HG03378 (cell line): ENCODE measurements around the gene LDLRAD4.
A peak's percentile ranks its signal among the peaks of the same experiment; 100 is the strongest.

Experiments used
- ATAC-seq: cut with Tn5 transposase; IDR thresholded peaks from one replicate; pipeline ENCODE4 v1.9.1; 2021; ENCODE audit warnings: mild to moderate bottlenecking, moderate library complexity; ENCODE audit not compliant: unreplicated experiment

Gene LDLRAD4

GRCh38 chr18:13201292-13201691, 17.3 kb upstream of the LDLRAD4 start:
- no peak for ATAC-seq

GRCh38 chr18:13202571-13202970, 16.0 kb upstream of the LDLRAD4 start:
- no peak for ATAC-seq

DNA sequence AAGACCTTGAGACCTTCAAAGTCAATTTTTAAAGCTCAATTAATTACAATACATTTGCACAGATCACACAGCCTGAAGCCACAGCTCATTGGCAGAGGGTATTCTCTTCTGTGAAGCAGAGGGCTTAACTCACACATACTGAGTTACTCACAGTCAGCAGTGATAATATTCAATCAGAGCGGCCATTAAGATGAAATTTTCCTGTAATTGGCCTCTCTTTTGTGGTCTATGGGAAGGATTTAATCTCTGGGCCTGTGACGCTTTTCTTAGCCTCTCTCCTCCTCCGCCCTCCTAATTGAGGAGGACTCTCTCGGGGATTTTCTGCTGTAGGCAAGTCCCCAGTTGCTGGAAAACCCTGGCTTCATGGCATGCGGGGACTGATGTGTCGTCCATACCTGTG, 12.3 kb upstream of the LDLRAD4 start:
- no peak for ATAC-seq

- ATAC-seq, result no peak
Measured at GRCh38 chr18:13207294-13207693, 11.3 kb upstream of the LDLRAD4 start.

DNA sequence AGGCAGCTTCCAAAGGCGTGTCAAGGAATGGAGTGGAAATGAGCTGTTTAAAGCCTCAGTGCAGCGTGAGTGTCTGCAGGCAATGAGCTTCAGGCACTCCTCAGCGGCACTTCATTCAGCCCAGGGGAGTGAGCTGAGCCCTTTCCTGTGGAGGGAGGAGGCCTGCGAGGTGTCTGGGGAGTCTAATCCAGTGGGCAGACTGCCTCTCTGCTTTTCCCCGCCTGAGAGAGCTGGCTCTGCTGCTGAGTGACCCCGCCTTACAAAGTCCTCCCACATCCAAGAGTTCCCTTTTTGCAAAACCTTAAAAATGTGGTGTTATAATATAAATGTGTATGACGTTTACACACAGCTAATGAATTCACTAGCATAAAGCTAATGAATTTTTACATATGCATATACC, 7.0 kb upstream of the LDLRAD4 start:
- no peak for ATAC-seq

DNA sequence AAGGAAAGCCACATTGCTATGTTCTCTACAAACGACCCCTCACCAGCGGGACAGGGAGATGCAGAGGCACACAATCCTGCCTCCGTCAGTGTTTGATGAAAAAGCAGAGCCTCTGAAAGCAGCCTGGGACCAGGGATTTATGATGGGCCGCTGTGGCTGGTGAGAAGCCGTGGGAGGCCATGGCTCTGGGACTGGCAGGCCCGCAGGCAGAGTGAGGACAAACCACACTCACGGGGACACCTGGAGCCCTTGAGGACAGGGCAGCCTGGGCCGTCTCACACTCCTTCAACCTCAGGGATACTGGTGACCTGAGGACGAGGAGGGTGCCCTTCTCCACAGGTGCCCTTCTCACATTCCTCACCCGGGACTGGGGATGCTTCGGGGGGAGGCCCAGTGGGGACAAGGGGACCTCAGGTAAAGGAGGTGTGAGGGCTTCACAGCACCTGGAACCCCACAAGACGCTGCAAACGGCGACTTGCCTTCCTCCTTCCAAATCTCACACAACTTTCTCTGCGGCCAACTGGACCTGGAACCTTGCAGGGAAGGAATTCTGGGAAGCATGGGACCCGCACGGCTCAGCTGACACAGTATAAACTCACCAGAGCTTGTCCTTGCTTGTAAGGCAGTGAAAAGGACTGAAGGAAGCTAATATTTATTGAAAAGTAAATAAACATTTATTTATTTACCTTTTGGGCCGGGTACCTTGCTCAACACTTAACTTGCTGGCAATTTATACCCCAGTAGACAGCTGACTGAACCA, 5.3 kb upstream of the LDLRAD4 start:
- ATAC-seq, result no peak

DNA sequence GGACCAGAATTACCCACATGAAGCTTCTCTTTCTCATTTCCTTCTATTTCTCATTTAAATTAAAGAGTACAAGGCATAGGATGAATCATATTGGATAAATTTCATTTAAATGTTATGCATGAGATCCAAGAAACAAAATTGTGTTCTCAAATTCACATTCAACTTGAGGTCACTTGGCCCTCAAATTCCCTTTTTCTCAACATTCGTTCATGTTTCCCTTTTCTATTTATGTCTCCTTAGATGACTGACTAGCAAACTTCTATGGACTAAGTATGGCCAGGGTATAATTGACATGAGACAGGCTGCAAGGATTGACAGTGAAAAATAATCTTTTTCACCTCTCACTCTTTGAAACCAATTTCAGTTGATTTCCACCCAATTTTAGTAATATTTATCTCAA, 4.0 kb upstream of the LDLRAD4 start:
- ATAC-seq, result no peak

DNA sequence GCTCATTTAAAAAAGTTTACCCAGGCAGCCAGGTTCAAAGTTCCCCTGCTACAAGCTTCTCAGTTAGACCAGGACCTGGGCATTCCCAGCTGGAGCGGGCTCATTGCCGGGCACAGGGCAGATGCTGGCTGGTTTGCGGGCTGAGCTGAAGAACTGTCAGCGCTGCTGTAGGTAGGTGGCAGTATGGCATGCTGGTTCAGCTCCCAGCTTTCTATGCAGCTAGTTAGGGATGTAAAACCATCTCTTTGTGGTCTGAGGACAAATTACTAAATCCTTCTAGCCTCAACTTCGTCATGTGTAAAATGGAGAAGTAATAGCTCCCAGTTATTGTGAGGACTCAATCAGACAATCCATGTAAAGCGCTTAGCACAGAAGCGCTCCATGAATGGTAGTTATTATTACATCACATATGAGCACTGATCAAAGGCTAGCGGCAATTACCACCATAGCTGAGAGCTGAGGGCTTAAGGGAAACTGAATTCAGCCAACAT, 2.4 kb upstream of the LDLRAD4 start:
- peak; percentile 61 for ATAC-seq

DNA sequence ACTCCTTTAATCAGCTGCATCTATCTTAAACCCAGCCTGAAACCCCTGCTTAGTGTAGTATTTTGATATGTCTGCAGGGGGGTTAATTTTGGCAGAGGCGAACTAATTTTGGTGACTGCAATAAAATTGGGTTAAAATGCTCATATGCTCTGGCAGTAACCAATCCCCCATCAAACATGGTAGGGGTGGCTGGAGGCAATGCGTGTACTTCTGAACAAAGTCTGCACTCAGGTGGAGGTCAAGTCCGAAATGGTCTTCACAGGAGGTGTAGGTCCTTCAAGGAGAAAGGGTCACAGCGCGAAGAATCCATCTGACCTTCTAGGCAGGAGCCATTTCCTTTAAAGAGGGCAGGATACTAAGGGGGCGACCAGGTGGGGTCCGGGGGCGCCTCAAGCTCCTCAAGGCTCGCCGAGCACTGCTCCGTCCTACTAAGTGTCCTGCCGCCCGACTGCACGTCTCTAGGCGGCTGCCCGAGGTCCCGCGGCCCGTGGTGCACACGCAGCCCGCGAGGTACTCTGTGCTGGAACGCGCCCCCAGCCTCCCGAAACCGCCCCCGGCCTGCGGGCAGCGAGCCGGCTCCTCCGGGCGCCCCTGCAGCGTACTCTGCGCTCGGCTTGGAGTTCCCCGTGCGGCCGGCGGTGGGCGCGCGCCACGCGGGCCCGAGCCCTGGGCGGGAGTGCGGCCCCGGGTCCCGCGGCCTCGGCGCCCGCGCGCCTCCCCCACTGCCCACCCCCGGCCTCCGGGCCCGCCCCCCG, 1.7 kb upstream of the LDLRAD4 start:
- ATAC-seq, result no peak

- no peak for ATAC-seq
Measured at GRCh38 chr18:13217466-13217961, 1.0 kb upstream of the LDLRAD4 start.

DNA sequence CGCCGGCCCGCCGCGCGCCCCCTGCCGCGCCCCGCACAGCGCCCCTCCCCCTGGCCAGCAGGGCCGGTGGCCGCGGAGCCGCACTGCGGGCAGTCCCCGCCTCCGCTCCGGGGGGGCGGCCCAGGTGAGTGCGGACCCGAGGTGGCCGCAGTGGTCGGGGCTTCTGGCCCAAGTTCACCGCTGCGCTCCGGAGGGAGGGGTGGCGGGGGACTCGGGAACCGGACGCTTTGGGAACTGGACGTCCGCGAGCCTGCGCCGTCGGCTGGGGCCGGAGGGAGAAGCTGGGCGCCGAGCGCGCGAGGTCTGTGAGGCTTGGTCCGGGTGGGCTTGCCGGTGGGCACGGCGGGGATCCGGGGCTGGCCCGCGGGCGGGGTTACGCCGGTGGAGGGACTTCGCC, 591 bp upstream of the LDLRAD4 start:
- ATAC-seq, result no peak

GRCh38 chr18:13218997-13219396, 437 bp downstream of the LDLRAD4 start:
- ATAC-seq, result no peak

GRCh38 chr18:13219593-13220159, 1.1 kb downstream of the LDLRAD4 start:
- no peak for ATAC-seq

DNA sequence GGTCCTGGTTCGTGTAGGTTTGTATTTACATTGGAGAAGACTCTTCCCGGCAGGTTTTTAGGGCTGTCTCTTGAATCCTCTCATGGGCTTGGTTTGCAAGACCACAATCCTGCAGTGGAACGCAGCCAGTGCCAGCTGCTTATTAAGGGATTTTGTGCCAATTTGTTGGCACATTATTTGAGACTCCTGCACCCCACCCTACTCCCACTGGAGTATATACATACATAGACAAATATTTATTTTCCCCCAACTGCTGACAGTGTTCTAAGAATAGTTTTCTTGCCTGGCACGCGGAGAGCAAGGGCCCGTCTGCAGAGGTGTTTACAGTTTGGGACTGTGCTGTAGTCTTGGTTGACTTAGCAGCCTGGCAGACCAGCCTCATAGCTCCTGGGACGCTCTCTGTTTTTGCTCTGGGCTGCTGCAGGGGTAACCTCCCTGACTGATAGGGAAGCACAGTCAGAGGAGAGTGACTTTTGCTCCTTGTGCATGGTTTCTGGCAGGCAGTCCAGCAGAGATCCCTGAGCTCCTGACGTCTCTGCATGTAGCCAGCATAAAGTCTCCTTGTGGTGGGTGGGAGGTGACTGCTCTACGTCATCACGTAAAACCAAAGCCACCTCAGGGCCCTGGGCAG, 1.9 kb downstream of the LDLRAD4 start:
- ATAC-seq, result no peak

GRCh38 chr18:13221869-13222855, 3.6 kb downstream of the LDLRAD4 start:
- no peak for ATAC-seq

DNA sequence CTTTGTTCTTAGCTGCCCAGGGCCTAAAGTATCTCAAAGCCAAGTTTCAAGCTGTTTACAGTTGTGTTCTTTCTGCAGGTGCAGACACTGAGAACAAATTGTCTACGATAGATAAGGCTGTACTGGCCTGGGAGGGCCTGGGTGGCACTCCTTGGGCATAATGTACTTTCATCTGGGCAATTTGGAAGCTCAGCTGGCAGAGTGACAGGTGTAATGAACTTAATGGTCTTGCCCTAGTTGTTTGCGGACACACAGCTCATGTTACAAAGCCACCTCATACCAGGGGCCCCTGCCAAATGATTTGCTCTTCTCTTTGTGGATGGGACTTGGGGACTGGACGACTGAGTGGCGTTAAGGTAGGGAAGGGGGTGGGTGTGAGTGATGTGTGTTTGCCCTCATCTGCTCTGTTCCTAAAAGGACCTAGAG, 4.3 kb downstream of the LDLRAD4 start:
- no peak for ATAC-seq

- ATAC-seq, result no peak
Measured at GRCh38 chr18:13223311-13224143, 5.0 kb downstream of the LDLRAD4 start.

DNA sequence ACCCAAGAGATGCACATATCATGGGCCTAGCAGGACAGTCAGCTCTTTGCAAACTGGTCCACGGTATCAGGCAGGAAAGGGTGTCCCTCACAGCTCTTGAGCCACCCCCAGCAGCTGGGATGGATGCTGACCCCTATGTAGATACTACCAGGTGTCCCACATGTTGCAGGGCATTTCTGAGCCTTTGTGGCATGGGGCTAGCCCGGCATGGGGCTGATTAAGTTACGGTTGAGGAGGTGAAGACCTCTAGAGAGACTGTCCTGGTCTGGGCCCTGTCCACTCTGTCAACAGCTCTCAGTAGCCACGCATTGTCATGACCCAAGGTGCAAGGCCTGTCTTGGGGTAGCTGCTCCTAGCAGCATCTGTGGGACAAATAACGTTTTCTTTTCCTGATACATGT, 6.7 kb downstream of the LDLRAD4 start:
- no peak for ATAC-seq

DNA sequence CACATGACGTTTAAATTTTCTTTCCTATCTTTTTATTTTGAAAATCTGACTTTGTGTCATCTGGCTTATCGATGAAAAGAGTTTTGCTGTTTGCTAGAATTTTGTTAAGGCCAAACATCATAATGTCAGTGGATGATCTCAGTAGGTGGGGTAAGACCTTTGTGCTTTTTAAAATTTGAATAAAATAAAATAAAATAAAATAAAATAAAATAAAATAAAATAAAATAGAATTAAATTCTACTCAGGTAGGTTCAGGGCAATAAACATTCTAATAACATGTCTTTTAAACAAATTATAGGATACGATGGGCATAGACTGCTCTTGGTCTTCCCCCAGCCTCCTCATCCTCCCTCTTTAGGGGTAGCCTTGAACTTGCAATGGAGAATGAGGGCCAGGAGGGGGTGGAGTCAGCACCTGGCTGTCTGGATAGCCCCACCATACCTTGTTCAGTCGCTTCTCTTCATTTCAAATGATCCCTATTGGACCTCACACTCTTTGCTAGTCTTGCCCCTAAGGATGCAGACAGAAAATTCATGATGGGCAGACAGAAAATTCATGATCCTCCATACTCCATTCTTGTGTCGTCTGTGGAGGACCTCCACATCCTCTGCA, 8.1 kb downstream of the LDLRAD4 start:
- no peak for ATAC-seq
